ENCODE measurements around the gene NPB.

GRCh38 chr17:81902653-81903414, 796 bp downstream of the NPB start:
- TF ChIP-seq CTCF (IDR thresholded peaks at IDR 0.05) (no peak), POLR2A (IDR thresholded peaks at IDR 0.05) (no peak)
